ENCODE results near the gene WFIKKN2. TPM values are rescaled to one million over a fixed set of nuclear protein-coding genes. Genes with fewer than 3 reads are reported as not detected.
"Not testable (repeated sequence)": the region's sequence is repeated elsewhere in the genome, so short reads cannot be mapped to it uniquely, and the experiment has no call there.

Gene WFIKKN2
- not detected for total RNA-seq

- DNase-seq, result no peak
Observed at GRCh38 chr17:50835301-50836234, at the start of gene WFIKKN2. WFIKKN2 (plus strand) TSS chr17:50835586; CDS start chr17:50835938, 352 bp downstream.

DNA sequence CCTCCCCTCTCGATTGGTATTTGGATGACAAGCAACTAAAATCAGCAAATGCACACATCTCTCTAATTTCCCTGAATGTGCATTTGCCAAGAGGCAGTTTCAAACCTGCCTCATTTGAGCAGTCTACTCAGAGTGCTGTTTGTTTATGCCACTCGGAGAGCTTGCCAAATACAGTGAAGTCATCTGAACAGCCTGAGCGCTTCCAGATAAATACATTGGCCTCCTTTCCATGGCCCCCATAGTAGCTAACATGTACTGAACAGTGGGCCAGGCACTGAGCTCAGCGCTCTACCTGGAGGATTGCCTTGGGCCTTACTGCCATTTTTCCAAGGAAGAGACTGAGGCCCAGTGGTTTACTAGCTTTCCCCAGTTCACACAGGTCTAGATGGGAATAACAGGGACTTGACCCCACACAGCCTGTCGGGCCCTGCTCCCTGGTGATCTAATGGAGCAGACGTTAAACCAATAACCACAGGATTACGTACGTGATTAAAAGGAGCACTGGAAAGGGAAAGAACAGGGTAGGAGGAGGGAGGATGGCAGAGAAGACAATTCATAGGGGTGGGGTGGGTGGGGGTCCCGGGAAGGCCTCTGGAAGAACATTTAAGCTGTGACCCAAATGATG, 49.3 kb upstream of the WFIKKN2 start:
- DNase-seq, result no peak

DNA sequence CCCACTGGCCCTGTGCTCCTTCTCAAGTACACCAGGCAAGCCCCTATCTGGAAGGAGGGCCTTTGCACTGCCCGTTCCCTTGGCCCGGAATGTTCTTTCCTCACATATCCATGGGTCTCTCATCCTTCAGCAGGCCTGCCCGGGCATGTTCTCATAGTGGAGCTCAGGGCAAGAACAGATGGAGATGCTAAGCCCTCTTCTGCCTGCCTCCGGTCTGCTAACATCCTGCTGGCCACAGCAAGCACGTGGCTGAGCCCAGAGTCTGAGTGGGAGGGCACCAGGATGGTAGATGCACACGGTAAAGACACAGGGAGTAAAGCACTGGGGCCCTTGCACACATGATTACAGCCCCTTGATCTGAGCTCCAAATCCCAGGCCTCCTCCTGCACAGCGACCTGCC, 48.3 kb upstream of the WFIKKN2 start:
- DNase-seq, result no peak

DNA sequence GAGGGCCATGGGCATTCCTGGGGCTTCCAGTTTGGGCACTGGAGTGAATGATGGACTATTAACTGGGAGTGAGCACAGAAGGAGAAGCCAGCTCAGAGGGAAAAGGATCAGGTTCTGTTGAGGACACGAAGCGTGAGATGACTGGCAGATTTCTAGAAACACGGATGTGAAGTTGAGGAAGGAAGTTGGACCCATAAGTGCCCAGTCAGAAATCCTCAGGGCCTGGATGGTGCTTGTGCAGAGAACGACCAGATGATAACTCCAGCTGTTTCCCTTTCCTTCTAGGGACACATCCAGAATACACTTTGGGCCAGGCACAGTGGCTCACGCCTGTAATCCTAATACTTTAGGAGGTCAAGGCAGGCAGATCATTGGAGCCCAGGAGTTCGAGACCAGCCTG, 44.8 kb upstream of the WFIKKN2 start:
- DNase-seq, result no peak

- no peak for DNase-seq
Observed at GRCh38 chr17:50792132-50792531, 43.3 kb upstream of the WFIKKN2 start.

GRCh38 chr17:50793007-50793406, 42.4 kb upstream of the WFIKKN2 start:
- no peak for DNase-seq

GRCh38 chr17:50794361-50794760, 41.0 kb upstream of the WFIKKN2 start:
- DNase-seq, result no peak

DNA sequence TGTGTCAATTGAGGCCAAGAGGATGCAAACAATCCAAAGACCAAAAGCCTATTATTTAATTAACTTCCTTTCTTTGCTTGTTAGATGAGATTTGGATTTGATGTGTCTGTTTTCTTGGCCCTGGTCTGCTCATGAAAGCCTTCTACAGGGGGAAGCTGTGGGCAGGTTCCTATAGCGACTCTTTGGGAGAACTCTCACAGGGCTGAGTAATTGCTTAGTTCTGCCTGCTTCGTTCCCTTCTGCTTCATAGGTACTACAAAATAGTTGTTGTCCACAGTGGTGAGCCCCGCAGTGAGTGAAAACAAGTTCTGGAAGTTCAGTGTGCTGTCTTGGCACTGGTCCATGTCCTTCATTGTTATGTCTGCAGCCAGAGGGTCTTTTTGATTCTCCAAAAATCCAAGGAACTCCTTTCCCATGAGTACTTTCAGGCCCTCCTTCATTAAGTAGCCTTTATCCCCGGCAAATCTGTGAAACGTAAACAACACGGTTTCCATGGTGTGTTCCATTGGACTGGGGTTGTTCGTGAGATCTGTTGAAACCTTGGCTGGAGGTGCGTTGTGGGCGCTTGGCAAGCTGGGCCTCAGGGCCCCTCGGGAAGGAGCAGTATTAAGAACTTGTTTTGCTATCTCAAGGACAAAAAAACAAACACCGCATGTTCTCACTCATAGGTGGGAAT, 38.1 kb upstream of the WFIKKN2 start:
- no peak for DNase-seq

GRCh38 chr17:50798424-50799288, 36.7 kb upstream of the WFIKKN2 start:
- DNase-seq, result no peak

- DNase-seq, result no peak
Observed at GRCh38 chr17:50799582-50799981, 35.8 kb upstream of the WFIKKN2 start.

GRCh38 chr17:50800196-50800700, 35.1 kb upstream of the WFIKKN2 start:
- DNase-seq, result no peak

DNA sequence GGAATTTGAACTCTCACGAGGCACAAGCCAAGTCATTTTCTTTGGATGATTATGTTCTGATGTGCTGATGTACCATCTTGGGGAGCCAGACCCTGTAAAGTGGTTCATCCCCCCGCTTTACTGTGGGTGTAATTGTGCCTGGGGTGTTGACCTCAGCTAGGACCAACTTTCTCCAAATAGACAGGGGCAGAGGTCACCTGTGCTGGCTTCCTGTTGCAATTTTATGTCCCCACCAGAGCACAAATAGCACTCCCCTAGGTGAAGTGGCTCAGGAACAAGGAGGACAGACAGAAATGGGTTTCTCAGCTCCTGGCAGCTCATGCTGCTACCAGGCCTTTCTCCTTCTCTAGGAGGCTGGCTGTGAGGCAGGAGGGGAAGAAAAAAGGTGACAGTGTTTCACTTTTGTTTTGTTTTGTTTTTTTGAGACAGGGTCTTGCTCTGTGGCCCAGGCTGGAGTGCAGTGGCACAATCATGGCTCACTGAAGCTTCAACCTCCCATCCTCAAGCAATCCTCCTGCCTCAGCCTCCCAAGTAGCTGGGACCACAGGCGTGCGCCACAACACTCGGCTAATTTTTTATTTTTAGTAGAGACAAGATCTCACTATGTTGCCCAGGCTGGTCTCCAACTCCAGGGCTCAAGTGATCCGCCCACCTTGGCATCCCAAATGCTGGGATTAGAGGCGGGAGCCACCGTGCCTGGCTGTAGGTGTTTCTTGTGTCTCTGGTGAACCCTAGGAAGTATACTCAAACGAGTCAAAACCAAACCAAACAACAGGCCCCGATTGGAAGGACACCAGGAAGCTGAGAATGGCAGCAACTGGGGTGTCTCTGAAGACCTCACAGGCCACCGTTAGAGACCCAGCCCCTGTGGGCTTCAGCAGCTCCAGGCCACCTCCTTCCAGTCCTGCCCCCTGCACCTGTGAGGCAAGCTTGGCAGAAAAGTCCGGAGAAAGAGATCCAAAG, 32.5 kb upstream of the WFIKKN2 start:
- no peak for DNase-seq

GRCh38 chr17:50803676-50804075, 31.7 kb upstream of the WFIKKN2 start:
- DNase-seq, result no peak

DNA sequence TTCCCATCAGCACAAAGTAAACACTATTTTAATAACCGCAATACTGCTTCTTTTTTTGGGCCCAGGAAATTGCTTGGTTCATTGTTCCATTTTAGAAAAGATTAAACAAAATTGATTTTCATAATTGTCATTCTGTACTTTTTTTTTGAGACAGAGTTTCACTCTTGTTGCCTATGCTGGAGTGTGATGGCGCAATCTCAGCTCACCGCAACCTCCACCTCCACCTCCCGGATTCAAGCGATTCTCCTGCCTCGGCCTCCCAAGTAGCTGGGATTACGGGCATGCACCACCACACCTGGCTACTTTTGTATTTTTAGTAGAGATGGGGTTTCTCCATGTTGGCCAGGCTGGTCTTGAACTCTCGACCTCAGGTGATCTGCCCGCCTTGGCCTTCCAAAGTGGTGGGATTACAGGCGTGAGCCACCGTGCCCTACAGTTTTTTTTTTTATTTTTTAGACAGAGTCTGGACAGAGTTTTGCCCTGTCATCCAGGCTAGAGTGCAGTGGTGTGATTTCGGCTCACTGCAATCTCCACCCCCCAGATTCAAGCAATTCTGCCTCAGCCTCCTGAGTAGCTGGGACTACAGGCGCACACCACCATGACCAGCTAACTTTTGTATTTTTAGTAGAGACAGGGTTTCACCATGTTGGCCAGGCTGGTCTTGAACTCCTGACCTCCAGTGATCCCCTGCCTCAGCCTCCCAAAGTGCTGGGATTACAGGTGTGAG, 30.5 kb upstream of the WFIKKN2 start:
- not testable (repeated sequence) for DNase-seq

GRCh38 chr17:50805486-50805885, 29.9 kb upstream of the WFIKKN2 start:
- DNase-seq, result no peak

GRCh38 chr17:50806141-50806643, 29.2 kb upstream of the WFIKKN2 start:
- DNase-seq, result no peak

DNA sequence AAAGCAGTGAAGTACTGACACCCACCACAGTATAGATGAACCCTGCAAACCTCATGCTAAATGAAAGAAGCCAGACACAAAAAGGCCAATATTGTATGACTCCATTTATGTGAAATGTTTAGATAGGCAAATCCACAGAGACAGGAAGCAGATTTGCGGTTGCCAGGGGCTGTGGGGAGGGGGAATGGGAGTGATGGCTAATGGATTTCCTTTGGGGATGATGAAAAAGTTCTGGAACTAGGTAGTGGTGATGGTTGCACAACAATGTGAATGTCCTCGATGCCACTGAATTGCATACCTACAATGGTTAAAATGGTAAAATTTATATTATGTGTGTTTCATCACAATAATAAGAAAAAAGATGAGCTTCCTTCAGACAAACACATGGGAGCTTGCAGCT, 28.4 kb upstream of the WFIKKN2 start:
- no peak for DNase-seq

DNA sequence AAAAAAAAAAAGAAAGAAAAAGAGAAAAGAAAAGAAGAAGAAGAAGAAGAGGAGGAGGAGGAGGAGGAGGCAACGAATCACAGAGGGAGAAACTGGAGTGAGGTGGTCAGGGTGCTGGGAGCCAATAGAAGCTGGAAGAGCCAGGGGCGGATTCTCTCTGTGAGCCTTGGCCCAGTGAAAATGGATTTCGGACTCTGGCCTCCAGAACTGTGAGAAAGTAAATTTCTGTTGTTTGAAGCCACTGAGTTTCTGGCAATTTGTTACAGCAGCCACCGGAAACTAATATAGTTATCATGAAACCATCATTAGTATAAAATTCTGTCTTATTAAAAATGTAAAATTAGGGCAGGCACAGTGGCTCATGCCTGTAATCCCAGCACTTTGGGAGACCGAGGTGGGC, 27.7 kb upstream of the WFIKKN2 start:
- no peak for DNase-seq

DNA sequence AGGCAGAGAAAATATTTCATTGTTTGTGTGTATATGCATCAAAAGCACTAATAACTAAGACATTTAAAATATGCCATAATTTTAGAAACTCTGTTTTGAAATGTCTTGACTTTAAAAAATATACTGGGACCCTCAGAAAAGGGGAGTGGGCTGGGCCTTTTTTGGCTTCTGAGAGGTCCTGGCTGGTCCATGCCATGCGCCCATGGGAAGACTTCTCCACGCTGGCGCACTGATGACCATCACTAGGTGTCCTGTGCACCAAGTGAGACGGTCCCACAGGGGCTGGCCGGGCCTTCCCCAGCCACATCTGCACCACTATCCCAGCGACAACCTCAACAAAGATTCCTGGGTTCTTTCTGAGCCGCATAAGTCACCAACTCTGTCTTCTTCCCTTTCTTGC, 27.0 kb upstream of the WFIKKN2 start:
- no peak for DNase-seq

DNA sequence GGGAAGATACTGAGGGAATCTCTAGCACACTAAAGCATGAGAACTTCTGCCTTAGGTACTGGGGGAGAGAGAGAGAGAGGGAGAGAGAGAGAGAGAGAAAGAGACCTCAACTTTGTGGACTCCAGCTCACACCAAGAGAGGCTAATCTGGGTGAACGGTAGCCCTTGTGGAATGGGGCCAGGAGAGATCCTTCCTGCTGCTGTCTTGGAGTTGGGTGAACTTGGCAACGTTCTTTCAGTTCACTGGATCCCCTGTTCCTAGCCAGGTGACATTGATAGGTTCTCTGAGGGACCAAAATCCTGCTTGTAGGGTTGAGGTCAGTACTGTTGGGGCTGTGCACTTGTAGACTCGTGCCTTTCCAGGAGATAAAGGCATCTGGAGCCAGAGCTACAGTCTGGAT, 26.5 kb upstream of the WFIKKN2 start:
- no peak for DNase-seq
